ENCODE results near the gene LRRFIP2.

DNA sequence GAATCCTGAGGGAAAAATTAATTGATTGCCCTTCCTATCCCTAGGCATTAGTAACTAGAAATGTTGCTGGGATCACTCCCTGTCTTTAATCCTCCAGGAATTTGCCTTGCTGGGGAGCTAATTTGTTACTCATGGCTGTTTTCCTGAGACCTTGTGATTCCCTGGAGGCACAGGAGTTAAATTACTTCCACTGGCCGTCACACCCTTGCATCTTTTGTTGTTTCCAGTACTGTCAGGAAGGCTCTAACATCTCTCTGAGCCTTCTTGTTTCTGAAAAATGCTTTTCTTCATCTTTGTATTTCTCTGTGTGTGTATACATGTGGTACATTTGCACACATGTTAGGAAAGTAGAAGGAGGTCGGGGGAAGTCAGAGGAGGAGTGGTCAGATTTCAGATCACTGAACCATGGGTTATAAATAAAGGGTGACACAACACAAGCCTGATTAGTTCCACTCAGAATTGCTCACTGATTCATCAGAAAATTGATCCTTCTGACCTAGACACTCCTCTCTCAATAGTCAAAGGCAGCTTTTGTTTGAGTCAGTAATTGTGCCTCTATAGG lies 23.5 kb upstream of the LRRFIP2 start:
- TF ChIP-seq CTCF (IDR thresholded peaks at IDR 0.05) (no peak), POLR2A (IDR thresholded peaks at IDR 0.05) (no peak)
